Progenitor cell of endocrine pancreas (in vitro differentiated cells): ENCODE measurements around the gene CALML5. TPM values are rescaled to one million over a fixed set of nuclear protein-coding genes. Genes with fewer than 3 reads are reported as not detected.

Experiments used
- DNase-seq: peaks from one replicate; pipeline ENCODE4 v3.0.0; 2021; ENCODE audit warnings: low spot score; ENCODE audit not compliant: unreplicated experiment
- H3K27ac Mint-ChIP-seq: 2 replicates; pipeline ENCODE4 v1.8.0; 2021; ENCODE audit warnings: mild to moderate bottlenecking, moderate library complexity, mixed read lengths
- H3K27me3 Mint-ChIP-seq: 2 replicates; pipeline ENCODE4 v1.8.0; 2021; ENCODE audit warnings: mixed read lengths
- H3K36me3 Mint-ChIP-seq: 2 replicates; pipeline ENCODE4 v1.8.0; 2022; ENCODE audit warnings: mixed read lengths; ENCODE audit not compliant: insufficient read depth
- H3K4me1 Mint-ChIP-seq: 2 replicates; pipeline ENCODE4 v1.8.0; 2021; ENCODE audit warnings: low read depth, mixed read lengths
- H3K4me3 Mint-ChIP-seq: 2 replicates; pipeline ENCODE4 v1.8.0; 2021; ENCODE audit warnings: low read depth, mild to moderate bottlenecking, moderate library complexity, mixed read lengths
- H3K9me3 Mint-ChIP-seq: 2 replicates; pipeline ENCODE4 v1.8.0; 2021; ENCODE audit warnings: low read depth, mixed read lengths
- total RNA-seq: library from RNA; stranded (reverse); gene quantifications from 2 replicates; pipeline ENCODE4 v1.2.1, GENCODE V29; 2021
- TF ChIP-seq, protein P1 (sequence below): fragments of 200-600 bp; sonication (generic); IDR thresholded peaks from one replicate; pipeline ENCODE4 v1.5.0; 2021; ENCODE audit warnings: antibody characterized with exemption, mild to moderate bottlenecking; ENCODE audit not compliant: unreplicated experiment

CALML5 gene
- total RNA-seq, 1 donor from 2014 or later, result not detected

- Mint-ChIP-seq H3K27ac (no peak overlapping the region), H3K4me3 (no peak overlapping the region), H3K4me1 (peaks cover 26% of the 10 kb centered on the region), H3K36me3 (no peaks in the 10 kb centered on the region), H3K27me3 (peaks cover 19% of the 10 kb centered on the region), H3K9me3 (no peaks in the 10 kb centered on the region)
- no peak for DNase-seq
- TF ChIP-seq, protein P1, sequence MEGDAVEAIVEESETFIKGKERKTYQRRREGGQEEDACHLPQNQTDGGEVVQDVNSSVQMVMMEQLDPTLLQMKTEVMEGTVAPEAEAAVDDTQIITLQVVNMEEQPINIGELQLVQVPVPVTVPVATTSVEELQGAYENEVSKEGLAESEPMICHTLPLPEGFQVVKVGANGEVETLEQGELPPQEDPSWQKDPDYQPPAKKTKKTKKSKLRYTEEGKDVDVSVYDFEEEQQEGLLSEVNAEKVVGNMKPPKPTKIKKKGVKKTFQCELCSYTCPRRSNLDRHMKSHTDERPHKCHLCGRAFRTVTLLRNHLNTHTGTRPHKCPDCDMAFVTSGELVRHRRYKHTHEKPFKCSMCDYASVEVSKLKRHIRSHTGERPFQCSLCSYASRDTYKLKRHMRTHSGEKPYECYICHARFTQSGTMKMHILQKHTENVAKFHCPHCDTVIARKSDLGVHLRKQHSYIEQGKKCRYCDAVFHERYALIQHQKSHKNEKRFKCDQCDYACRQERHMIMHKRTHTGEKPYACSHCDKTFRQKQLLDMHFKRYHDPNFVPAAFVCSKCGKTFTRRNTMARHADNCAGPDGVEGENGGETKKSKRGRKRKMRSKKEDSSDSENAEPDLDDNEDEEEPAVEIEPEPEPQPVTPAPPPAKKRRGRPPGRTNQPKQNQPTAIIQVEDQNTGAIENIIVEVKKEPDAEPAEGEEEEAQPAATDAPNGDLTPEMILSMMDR, result no peak
Measured at GRCh38 chr10:5470062-5470751, 29.2 kb downstream of the CALML5 start.

GRCh38 chr10:5469353-5470061, 29.9 kb downstream of the CALML5 start:
- DNase-seq, result no peak
- Mint-ChIP-seq H3K27me3 (peaks cover 19% of the 10 kb centered on the region), H3K9me3 (no peaks in the 10 kb centered on the region), H3K36me3 (no peaks in the 10 kb centered on the region), H3K4me3 (no peak overlapping the region), H3K27ac (peak overlapping the region; percentile 74), H3K4me1 (peaks cover 26% of the 10 kb centered on the region)
- TF ChIP-seq, protein P1, result no peak

DNA sequence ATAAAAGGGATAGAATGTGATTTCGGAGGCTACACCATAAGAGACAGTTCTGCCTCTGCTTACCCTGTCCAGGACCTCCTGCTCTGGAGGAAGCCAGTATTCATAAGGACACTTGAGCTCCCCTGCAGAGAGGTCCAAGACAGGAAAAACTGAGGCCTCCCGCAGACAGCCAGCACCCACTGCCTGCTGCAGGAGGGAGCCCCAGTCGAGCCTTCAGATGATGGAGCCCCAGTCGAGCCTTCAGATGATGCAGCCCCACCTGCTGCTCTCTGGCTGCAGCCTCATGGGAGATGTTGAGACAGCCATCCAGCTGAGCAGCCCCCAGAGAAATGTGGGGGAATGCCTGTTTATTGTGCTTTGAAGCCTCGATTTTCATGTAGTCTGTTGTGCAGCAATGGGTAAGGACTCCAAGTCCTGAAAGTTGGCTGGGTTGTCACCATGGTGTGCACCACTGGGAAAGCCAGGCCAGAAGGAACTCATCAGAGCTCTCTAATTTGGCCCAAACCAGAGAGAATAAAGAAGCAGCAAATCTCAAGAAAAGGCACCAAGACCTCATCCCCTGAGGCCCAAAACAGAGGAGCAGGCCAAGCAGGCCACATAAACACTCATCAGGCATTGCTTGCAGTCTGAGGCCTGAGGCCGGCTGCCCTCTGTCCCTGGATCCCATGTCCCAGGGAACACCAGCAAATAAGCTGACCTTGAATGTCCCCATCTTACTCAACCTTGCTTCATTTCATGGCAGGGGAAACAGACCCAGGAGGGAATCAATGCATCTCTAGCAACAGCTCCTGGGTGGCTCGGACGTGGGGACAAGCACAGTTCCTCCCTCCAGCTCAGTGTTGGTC, 30.9 kb downstream of the CALML5 start:
- Mint-ChIP-seq H3K36me3 (no peaks in the 10 kb centered on the region), H3K4me3 (no peak overlapping the region), H3K27ac (no peak overlapping the region), H3K9me3 (no peaks in the 10 kb centered on the region), H3K4me1 (peaks cover 28% of the 10 kb centered on the region), H3K27me3 (peaks cover 16% of the 10 kb centered on the region)
- no peak for DNase-seq
- TF ChIP-seq, protein P1, result no peak

- DNase-seq, result no peak
- Mint-ChIP-seq H3K9me3 (no peaks in the 10 kb centered on the region), H3K4me3 (no peak overlapping the region), H3K27ac (peak overlapping the region; percentile 98), H3K4me1 (peaks cover 34% of the 10 kb centered on the region), H3K27me3 (peaks cover 11% of the 10 kb centered on the region), H3K36me3 (no peaks in the 10 kb centered on the region)
- TF ChIP-seq, protein P1, result no peak
Measured at GRCh38 chr10:5467634-5468255, 31.6 kb downstream of the CALML5 start.

DNA sequence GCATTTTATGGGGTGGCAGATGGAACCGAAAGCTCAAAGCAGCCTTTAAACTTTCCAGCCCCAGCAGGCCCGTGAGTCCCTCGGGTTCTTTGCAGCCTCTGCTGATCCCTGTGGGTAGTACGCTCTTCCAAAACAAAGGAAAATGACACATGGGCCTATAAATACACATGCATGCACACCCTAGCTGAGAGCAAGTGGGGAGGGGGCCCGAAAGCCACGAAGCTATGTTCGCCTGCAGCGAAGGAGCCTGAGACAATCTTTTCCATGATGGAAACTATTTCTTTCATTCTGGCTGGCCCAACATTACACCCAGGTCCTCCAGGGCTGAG, 32.2 kb downstream of the CALML5 start:
- Mint-ChIP-seq H3K36me3 (no peaks in the 10 kb centered on the region), H3K27me3 (peaks cover 8% of the 10 kb centered on the region), H3K9me3 (no peaks in the 10 kb centered on the region), H3K27ac (peak overlapping the region; percentile 98), H3K4me1 (peaks cover 37% of the 10 kb centered on the region), H3K4me3 (no peak overlapping the region)
- TF ChIP-seq, protein P1, result no peak
- no peak for DNase-seq
